Coronary artery (tissue), 2 donors: ENCODE results near the gene IFI6.

Source experiments
- DNase-seq: peaks from one replicate; pipeline ENCODE4 v3.0.0-alpha.2; 2017; ENCODE audit warnings: low spot score
- H3K27ac ChIP-seq, 2 donors: fragments of 200-600 bp; sonication (generic); one replicate each; pipeline ENCODE4 v1.5.1; 2016 to 2019
- H3K4me3 ChIP-seq: fragments of 200-600 bp; sonication (generic); 2 replicates; pipeline ENCODE4 v1.5.1; 2016; ENCODE audit warnings: mild to moderate bottlenecking, moderate library complexity
- TF ChIP-seq, protein P1 (sequence below): fragments of 200-600 bp; sonication (generic); IDR thresholded peaks from one replicate; pipeline ENCODE4 v1.5.1; 2019; ENCODE audit warnings: antibody characterized with exemption

Gene IFI6

DNA sequence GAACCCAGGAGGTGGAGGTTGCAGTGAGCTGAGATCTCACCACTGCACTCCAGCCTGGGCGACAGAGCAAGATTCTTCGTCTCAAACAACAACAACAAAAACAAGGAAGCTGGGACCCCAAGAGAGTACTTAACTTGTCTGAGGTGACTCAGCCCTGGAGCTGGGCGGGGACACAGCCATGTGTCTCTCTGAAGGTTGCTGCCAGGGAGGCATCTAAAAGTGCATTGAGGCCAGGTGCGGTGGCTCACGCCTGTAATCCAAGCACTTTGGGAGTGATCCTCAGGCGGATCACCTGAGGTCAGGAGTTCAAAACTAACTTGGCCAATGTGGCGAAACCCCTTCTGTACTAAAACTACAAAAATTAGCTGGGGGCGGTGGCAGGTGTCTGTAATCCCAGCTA, 7.7 kb downstream of the IFI6 start:
- H3K27ac ChIP-seq = no peak overlapping the region
- DNase-seq = no peak
- no peak overlapping the region for H3K4me3 ChIP-seq
- TF ChIP-seq, protein P1, sequence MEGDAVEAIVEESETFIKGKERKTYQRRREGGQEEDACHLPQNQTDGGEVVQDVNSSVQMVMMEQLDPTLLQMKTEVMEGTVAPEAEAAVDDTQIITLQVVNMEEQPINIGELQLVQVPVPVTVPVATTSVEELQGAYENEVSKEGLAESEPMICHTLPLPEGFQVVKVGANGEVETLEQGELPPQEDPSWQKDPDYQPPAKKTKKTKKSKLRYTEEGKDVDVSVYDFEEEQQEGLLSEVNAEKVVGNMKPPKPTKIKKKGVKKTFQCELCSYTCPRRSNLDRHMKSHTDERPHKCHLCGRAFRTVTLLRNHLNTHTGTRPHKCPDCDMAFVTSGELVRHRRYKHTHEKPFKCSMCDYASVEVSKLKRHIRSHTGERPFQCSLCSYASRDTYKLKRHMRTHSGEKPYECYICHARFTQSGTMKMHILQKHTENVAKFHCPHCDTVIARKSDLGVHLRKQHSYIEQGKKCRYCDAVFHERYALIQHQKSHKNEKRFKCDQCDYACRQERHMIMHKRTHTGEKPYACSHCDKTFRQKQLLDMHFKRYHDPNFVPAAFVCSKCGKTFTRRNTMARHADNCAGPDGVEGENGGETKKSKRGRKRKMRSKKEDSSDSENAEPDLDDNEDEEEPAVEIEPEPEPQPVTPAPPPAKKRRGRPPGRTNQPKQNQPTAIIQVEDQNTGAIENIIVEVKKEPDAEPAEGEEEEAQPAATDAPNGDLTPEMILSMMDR = no peak

DNA sequence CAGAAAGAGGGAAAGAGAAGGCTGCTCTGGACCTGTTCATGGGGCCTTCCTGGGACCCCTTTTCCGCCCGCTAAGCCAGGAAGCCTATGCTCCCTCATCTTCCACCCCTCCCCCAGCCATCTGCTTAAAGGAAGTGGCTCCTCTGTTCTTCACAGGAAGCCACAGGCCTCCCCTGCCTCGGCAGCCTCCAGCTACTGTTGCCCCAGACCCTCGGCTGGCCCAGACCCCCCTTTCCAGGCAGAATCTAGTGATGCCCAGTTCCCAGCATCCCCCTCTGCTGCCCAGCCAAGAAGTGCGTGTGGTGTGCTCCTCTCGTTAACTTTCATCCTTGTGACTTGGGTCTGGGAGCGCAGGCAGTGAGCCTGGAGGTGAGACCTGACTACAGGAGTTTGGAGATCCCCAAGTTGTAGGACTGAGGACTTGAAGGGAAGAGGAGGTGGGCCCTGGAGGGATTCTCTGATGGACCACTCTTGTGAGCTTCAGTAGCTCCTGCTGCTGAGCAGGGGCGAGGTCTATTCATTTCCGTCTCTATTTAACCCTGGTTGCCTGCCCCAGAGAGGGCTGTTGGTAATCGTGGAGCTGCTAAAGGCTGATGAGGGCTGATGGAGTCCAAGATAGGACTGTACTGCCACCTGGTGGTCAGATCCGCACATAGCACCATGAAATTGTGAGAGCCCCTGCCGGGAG, 9.1 kb downstream of the IFI6 start:
- peak; percentile 89 for DNase-seq
- Histone ChIP-seq H3K4me3 (no peak overlapping the region), H3K27ac (peak overlapping the region in 1 of 2 donors; percentile 43)
- TF ChIP-seq, protein P1 = peak; percentile 75

DNA sequence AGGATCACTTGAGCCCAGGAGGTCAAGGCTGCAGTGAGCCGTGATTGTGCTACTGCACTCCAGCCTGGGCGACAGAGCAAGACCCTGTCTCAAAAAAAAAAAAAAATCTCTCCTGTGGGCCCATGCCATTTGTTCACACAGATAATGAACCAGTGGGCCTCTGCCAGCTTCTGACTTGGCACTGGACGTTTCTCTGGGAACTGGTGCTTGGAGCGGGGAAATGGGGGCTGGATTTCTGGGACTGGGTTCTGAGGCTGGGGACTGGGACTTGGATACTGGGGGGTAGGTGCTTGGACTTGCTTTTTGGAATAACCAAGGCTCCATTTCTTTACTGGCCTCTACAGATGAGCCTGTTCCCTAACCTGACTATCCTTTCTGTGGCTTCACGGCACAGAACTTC, 9.7 kb downstream of the IFI6 start:
- Histone ChIP-seq H3K27ac (no peak overlapping the region), H3K4me3 (no peak overlapping the region)
- TF ChIP-seq, protein P1 = no peak
- DNase-seq = no peak

DNA sequence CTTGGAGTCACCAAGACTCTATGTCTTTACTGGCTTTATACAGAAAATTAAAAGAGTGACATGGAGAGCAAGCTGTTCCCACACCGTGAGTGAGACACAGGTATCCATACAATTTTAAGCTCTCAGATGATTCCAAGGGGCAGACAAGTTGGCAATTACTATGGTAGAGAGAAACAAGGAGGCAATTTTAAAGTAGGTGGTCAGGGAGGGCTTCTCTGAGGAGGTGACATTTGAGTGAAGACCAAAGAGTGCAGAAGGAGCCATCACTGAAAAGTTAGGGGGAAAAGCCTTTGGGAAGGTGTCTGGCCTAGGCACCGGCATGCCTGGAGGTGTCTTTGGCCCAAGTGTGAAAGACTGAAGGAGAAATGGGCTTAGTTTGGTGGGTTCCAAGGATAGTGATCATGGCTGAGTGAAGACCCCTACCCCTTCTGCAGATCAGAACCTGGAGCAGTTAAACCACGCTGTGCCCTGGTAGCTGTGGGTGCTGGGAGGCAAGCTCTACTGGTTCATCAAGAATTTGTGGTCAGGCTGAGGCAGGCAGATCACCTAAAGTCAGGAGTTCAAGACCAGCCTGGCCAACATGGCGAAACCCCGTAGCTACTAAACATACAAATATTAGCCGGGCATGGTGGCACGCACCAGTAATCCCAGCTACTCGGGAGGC, 10.4 kb downstream of the IFI6 start:
- no peak overlapping the region for H3K27ac ChIP-seq
- H3K4me3 ChIP-seq = no peak overlapping the region
- TF ChIP-seq, protein P1 = no peak
- no peak for DNase-seq

DNA sequence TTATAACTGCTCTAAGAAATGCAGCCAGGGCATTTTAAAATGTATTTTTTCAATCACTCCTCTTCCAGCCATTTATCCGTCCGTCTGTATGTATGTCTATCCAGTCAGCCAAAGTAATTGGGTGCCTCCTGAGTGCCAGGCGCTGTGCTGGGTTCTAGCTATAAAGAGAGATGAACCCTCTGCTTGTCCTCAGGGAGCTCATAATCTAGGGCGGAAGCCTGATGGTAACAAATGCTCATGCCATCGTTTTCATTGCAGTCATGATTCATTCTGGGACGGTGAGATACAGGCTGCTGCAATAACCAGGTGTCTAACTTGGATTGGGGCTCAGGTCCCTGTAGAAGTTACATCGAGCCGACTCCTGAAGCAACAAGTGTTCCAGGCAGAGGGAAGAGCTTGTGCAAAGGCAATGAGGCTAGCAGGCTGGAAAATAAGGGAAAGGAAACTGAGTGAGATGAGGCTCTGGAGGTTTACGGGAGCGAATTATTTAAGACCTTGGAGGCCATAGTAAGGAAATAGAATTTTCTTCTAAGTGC, 11.6 kb downstream of the IFI6 start:
- H3K27ac ChIP-seq = peak overlapping the region; percentile 77 to 97
- H3K4me3 ChIP-seq = peak overlapping the region; percentile 80
- DNase-seq = no peak
- TF ChIP-seq, protein P1 = no peak

DNA sequence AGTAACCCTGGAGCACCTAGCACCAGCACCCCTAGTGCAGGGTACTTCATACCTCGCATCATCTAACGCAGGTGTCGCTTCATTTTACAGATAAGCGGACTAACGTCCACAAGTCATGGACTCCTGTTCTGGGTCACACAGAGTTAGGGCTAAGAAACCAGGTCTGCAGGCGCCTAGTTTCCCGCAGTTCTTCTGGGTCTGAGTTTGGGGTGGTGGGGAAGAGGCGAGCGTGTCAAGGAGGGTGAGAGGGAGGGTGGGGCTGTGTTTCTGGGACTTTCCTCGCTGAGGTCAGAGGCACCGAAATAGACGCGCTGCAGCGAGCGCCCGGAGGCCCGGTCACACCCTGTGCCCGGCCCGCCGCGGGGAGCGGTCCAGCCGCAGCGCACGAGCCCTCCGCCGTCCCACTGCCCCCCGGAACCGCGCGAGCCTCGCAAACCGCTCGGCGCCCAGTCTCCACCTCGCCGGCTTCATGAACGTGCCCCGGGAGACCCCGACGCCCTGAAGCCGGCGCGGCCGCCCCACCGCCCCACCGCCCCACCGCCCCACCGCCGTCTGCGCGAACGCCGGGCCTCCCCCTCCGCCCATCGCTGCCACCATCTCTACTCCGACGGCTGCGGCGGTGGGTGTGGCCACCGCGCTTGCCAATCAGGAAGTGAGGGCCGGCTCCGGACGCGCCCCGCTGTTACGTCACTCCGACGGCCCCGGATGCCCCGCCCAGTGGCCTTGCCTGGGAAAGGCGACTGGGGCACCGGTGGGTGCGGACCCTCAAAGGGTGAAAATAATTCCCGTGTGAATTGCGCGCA, 12.3 kb downstream of the IFI6 start:
- peak overlapping the region; percentile 80 for H3K4me3 ChIP-seq
- TF ChIP-seq, protein P1 = no peak
- peak; percentile 93 for DNase-seq
- peak overlapping the region; percentile 77 to 97 for H3K27ac ChIP-seq
